GM23248 (cell line): ENCODE results near the gene ACVR1. TPM values are rescaled to one million over a fixed set of nuclear protein-coding genes. Genes with fewer than 3 reads are reported as not detected.
A peak's percentile ranks its signal among the peaks of the same experiment; 100 is the strongest.

Experiments used
- DNase-seq: peaks from one replicate; pipeline ENCODE4 v3.0.0-alpha.2; 2015
- H2AFZ ChIP-seq: fragments of 200-600 bp; sonication (generic); 2 replicates; pipeline ENCODE4 v1.6.1; 2016; ENCODE audit warnings: antibody characterized with exemption
- H3F3A ChIP-seq: fragments of 200-600 bp; sonication (generic); 2 replicates; pipeline ENCODE4 v1.6.1; 2016; ENCODE audit warnings: mild to moderate bottlenecking, antibody characterized with exemption, mixed run types; ENCODE audit not compliant: insufficient read depth
- H3K27ac ChIP-seq: fragments of 200-600 bp; sonication (generic); 2 replicates; pipeline ENCODE4 v1.5.1; 2016; ENCODE audit warnings: mild to moderate bottlenecking
- H3K27me3 ChIP-seq: fragments of 200-600 bp; sonication (generic); replicated peaks from 2 replicates; pipeline ENCODE4 v1.6.1; 2016; ENCODE audit warnings: mild to moderate bottlenecking; ENCODE audit not compliant: insufficient read depth
- H3K36me3 ChIP-seq: fragments of 200-600 bp; sonication (generic); 2 replicates; pipeline ENCODE4 v1.6.1; 2016; ENCODE audit warnings: low read depth, mild to moderate bottlenecking
- H3K4me1 ChIP-seq: fragments of 200-600 bp; sonication (generic); 2 replicates; pipeline ENCODE4 v1.6.1; 2016; ENCODE audit warnings: mild to moderate bottlenecking; ENCODE audit not compliant: insufficient read depth
- H3K4me2 ChIP-seq: fragments of 200-600 bp; sonication (generic); one replicate; pipeline ENCODE4 v1.6.1; 2016; ENCODE audit warnings: mild to moderate bottlenecking; ENCODE audit not compliant: unreplicated experiment
- H3K4me3 ChIP-seq: fragments of 200-600 bp; sonication (generic); 2 replicates; pipeline ENCODE4 v1.5.1; 2016; ENCODE audit warnings: mild to moderate bottlenecking
- H3K79me2 ChIP-seq: fragments of 200-600 bp; sonication (generic); 2 replicates; pipeline ENCODE4 v1.6.1; 2016; ENCODE audit warnings: mild to moderate bottlenecking; ENCODE audit not compliant: insufficient read depth
- H3K9ac ChIP-seq: fragments of 200-600 bp; sonication (generic); 2 replicates; pipeline ENCODE4 v1.6.1; 2016; ENCODE audit warnings: mild to moderate bottlenecking
- H3K9me2 ChIP-seq: fragments of 200-600 bp; sonication (generic); 2 replicates; pipeline ENCODE4 v1.6.1; 2016; ENCODE audit warnings: mixed run types, mild to moderate bottlenecking, moderate library complexity; ENCODE audit not compliant: insufficient read depth
- H3K9me3 ChIP-seq: fragments of 200-600 bp; sonication (generic); one replicate; pipeline ENCODE4 v1.6.1; 2017; ENCODE audit warnings: low read depth
- H4K20me1 ChIP-seq: fragments of 200-600 bp; sonication (generic); 2 replicates; pipeline ENCODE4 v1.6.0; 2016; ENCODE audit not compliant: insufficient read depth
- EZH2 ChIP-seq: fragments of 200-600 bp; sonication (generic); IDR thresholded peaks from 2 replicates; pipeline ENCODE4 v1.6.1; 2018; ENCODE audit warnings: antibody characterized with exemption, mild to moderate bottlenecking; ENCODE audit not compliant: insufficient read depth, poor library complexity, severe bottlenecking
- EZH2phosphoT487 ChIP-seq: fragments of 200-600 bp; sonication (generic); IDR thresholded peaks from 2 replicates; pipeline ENCODE4 v1.6.1; 2018; ENCODE audit warnings: antibody characterized with exemption, moderate library complexity, mild to moderate bottlenecking, low read depth; ENCODE audit not compliant: insufficient read depth
- WGBS, 2 experiments: methylation state at CpG; one replicate each; pipeline ENCODE4 v1.1.6; 2015 to 2017; ENCODE audit warnings: low lambda C conversion rate in 2 of 2, low coverage in 1 of 2; ENCODE audit errors: missing lambda C conversion rate in 2 of 2; 5-methylcytosine and 5-hydroxymethylcytosine counted together
- in situ Hi-C: fragments of 300-500 bp; cut with MboI; formaldehyde crosslinking; loops from 2 replicates; pipeline ENCODE4 v1.15.0; 2020
- polyA plus RNA-seq: library from polyadenylated mRNA; unstranded; fragments of >200 nt; fragmentation: Nextera tagmentation; extraction: Ambion mirVana; gene quantifications from 2 replicates; pipeline ENCODE4 v1.2.1, GENCODE V29; 2016
- total RNA-seq: library from RNA; depleted of rRNA; stranded (reverse); fragments of >200 nt; shearing (Covaris generic); gene quantifications from 2 replicates; pipeline ENCODE4 v1.2.3, GENCODE V29; 2014

ACVR1 gene
- total and polyA plus RNA-seq, 2 experiments from 2014 or later, result 16.2 to 31.3 TPM

GRCh38 chr2:157877761-157878400, 1.8 kb upstream of the ACVR1 start:
- 84 to 91% methylated on average over 3 of the region's 3 CpGs for whole genome bisulfite sequencing, 2 experiments
- Histone ChIP-seq H3K27me3 (no peaks in the 10 kb centered on the region), H3K4me3 (no peak overlapping the region), H3K79me2 (peaks cover 19% of the 10 kb centered on the region), H3K4me1 (peaks cover 21% of the 10 kb centered on the region), H3K9me3 (no peaks in the 10 kb centered on the region), H3F3A (peaks cover 19% of the 10 kb centered on the region), H3K4me2 (no peak overlapping the region), H3K9ac (no peak overlapping the region), H4K20me1 (0 out of 2 replicates have a peak, but pooled peaks cover 6% of the 10 kb centered on the region), H3K9me2 (no peaks in the 10 kb centered on the region), H3K36me3 (no peaks in the 10 kb centered on the region), H3K27ac (no peak overlapping the region), H2AFZ (no peak overlapping the region)
- in situ Hi-C loops, result no loop called here
- DNase-seq, result no peak
- no peak for TF ChIP-seq EZH2
- no peak for TF ChIP-seq EZH2phosphoT487

GRCh38 chr2:157876786-157877138, 632 bp upstream of the ACVR1 start:
- peaks cover 30% of the 10 kb centered on the region for H3K79me2 ChIP-seq
- H2AFZ ChIP-seq, result peak overlapping the region; percentile 87
- no peak for TF ChIP-seq EZH2
- no peak for TF ChIP-seq EZH2phosphoT487
- no peaks in the 10 kb centered on the region for H3K9me2 ChIP-seq
- WGBS, 2 experiments, result 7 to 8% methylated on average over 12 of the region's 12 CpGs
- in situ Hi-C loops, result no loop called here
- H3K9ac ChIP-seq, result peak overlapping the region; percentile 84
- H3F3A ChIP-seq, result peaks cover 19% of the 10 kb centered on the region
- no peaks in the 10 kb centered on the region for H3K9me3 ChIP-seq
- H3K4me1 ChIP-seq, result peaks cover 21% of the 10 kb centered on the region
- H4K20me1 ChIP-seq, result 0 out of 2 replicates have a peak, but pooled peaks cover 6% of the 10 kb centered on the region
- peak overlapping the region; percentile 61 for H3K27ac ChIP-seq
- no peaks in the 10 kb centered on the region for H3K36me3 ChIP-seq
- peak overlapping the region; percentile 97 for H3K4me2 ChIP-seq
- DNase-seq, result no peak
- H3K4me3 ChIP-seq, result peak overlapping the region; percentile 91
- no peaks in the 10 kb centered on the region for H3K27me3 ChIP-seq

- peak overlapping the region; percentile 92 for H3K4me2 ChIP-seq
- 1 to 3% methylated on average over 8 to 49 of the region's 53 CpGs for WGBS, 2 experiments
These were observed 477 bp downstream of the ACVR1 start for GRCh38 chr2:157875641-157876065.

GRCh38 chr2:157874997-157875640, 1.0 kb downstream of the ACVR1 start:
- WGBS, 2 experiments, result 1% methylated on average over 16 to 21 of the region's 21 CpGs
- Histone ChIP-seq H3K4me1 (peaks cover 21% of the 10 kb centered on the region), H3K9me2 (no peaks in the 10 kb centered on the region), H3K79me2 (peaks cover 46% of the 10 kb centered on the region), H3K4me2 (peak overlapping the region; percentile 92), H3K27ac (peak overlapping the region; percentile 87), H3K27me3 (no peaks in the 10 kb centered on the region), H3K36me3 (no peaks in the 10 kb centered on the region), H2AFZ (peak overlapping the region; percentile 61), H3K4me3 (peak overlapping the region; percentile 91), H3F3A (peaks cover 19% of the 10 kb centered on the region), H3K9ac (peak overlapping the region; percentile 87), H3K9me3 (no peaks in the 10 kb centered on the region), H4K20me1 (0 out of 2 replicates have a peak, but pooled peaks cover 6% of the 10 kb centered on the region)
- in situ Hi-C loops, result no loop called here
- DNase-seq, result peak; percentile 93
- TF ChIP-seq EZH2 (no peak), EZH2phosphoT487 (no peak)

More at GRCh38 chr2:157875641-157876065, 477 bp downstream of the ACVR1 start:
- 0 out of 2 replicates have a peak, but pooled peaks cover 6% of the 10 kb centered on the region for H4K20me1 ChIP-seq
- no peaks in the 10 kb centered on the region for H3K27me3 ChIP-seq
- H2AFZ ChIP-seq, result peak overlapping the region; percentile 61
- H3K9ac ChIP-seq, result peak overlapping the region; percentile 87
- no peak for TF ChIP-seq EZH2
- no peak for TF ChIP-seq EZH2phosphoT487
- peaks cover 19% of the 10 kb centered on the region for H3F3A ChIP-seq
- in situ Hi-C loops, result no loop called here
- peaks cover 21% of the 10 kb centered on the region for H3K4me1 ChIP-seq
- peak overlapping the region; percentile 91 for H3K4me3 ChIP-seq
- H3K36me3 ChIP-seq, result no peaks in the 10 kb centered on the region
- peaks cover 41% of the 10 kb centered on the region for H3K79me2 ChIP-seq
- no peaks in the 10 kb centered on the region for H3K9me3 ChIP-seq
- H3K9me2 ChIP-seq, result no peaks in the 10 kb centered on the region
- peak; percentile 79 for DNase-seq
- H3K27ac ChIP-seq, result peak overlapping the region; percentile 87
